ENCODE measurements around the gene WDPCP. TPM values are rescaled to one million over a fixed set of nuclear protein-coding genes. Genes with fewer than 3 reads are reported as not detected.
"Not testable (repeated sequence)": the region's sequence is repeated elsewhere in the genome, so short reads cannot be mapped to it uniquely, and the experiment has no call there.

The WDPCP gene
- polyA plus RNA-seq, 1 donor: 4.8 TPM

DNA sequence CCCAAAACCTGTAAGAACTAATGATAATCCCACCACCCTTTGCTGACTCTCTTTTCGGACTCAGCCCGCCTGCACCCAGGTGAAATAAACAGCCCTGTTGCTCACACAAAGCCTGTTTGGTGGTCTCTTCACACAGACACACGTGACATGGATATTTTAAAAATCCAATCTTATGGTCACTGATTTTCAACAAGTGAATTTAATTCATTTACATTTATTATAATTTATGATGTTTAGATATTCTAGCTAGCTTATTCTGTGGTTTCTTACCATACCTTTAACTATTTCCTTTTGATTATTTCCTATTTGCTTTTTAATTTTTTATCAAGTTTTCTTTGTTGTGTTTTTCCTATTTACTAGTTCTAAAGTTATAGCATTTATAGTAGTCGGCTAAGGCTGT lies 301.8 kb downstream of the WDPCP start:
- not testable (repeated sequence) for H3K9me3 ChIP-seq (ENCODE audit: control insufficient read depth, low read depth, low read length); H3K27ac ChIP-seq (ENCODE audit: low read length); H3K36me3 ChIP-seq (ENCODE audit: control insufficient read depth, insufficient read depth, low read length); DNase-seq; H3K4me1 ChIP-seq (ENCODE audit: control insufficient read depth, insufficient read depth, low read length); H3K27me3 ChIP-seq (ENCODE audit: control insufficient read depth, insufficient read depth, low read length); H3K4me3 ChIP-seq (ENCODE audit: low read length)
- no CpG with 5 or more reads among the region's 4 CpGs for WGBS (ENCODE audit: insufficient coverage, low lambda C conversion rate)

DNA sequence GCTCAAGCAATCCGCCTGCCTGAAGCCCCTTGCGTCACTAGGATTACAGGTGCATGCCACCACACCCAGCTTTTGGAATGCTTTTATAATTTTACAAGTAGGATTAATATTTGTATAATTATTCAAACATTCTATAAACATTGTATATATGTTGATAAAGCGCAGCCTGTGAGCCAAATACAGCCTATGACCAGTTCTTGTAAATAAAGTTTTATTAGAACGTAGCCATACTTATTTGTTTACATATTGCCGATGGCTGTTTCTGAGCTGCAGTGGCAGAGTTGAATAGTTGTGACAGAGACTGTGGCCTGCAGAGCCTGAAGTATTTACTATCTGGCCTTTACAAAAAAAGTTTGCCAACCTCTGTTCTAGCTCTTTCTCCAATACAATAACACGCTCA lies 305.0 kb downstream of the WDPCP start:
- Histone ChIP-seq H3K36me3 (ENCODE audit: control insufficient read depth, insufficient read depth, low read length) (no peaks in the 10 kb centered on the region), H3K9me3 (ENCODE audit: control insufficient read depth, low read depth, low read length) (peaks cover 7% of the 10 kb centered on the region), H3K27ac (ENCODE audit: low read length) (no peak overlapping the region), H3K27me3 (ENCODE audit: control insufficient read depth, insufficient read depth, low read length) (no peaks in the 10 kb centered on the region), H3K4me1 (ENCODE audit: control insufficient read depth, insufficient read depth, low read length) (no peaks in the 10 kb centered on the region), H3K4me3 (ENCODE audit: low read length) (no peak overlapping the region)
- DNase-seq: no peak
- WGBS (ENCODE audit: insufficient coverage, low lambda C conversion rate): no CpG with 5 or more reads among the region's 6 CpGs

DNA sequence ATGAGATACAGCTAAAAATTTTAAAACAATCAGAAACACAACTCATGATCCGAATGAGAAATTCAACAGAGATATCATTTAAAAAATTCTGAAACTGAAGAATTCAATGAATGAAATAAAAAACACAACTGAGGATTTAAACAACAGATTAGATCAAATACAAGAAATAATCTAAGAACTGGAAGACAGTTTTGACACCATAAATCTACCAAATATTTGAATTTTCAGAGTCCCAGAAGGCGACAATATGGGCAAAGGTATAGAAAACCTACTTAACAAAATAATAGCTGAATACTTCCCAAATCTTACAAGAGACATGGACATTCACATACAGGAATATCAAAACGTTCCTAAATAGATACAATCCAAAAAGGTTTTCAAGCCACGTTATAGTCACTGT lies 315.7 kb downstream of the WDPCP start:
- DNase-seq: no peak
- Histone ChIP-seq H3K27ac (ENCODE audit: low read length) (no peak overlapping the region), H3K36me3 (ENCODE audit: control insufficient read depth, insufficient read depth, low read length) (no peaks in the 10 kb centered on the region), H3K27me3 (ENCODE audit: control insufficient read depth, insufficient read depth, low read length) (no peaks in the 10 kb centered on the region), H3K9me3 (ENCODE audit: control insufficient read depth, low read depth, low read length) (peaks cover 19% of the 10 kb centered on the region), H3K4me1 (ENCODE audit: control insufficient read depth, insufficient read depth, low read length) (no peaks in the 10 kb centered on the region), H3K4me3 (ENCODE audit: low read length) (no peak overlapping the region)
- 100% methylated on average over 3 of the region's 4 CpGs for WGBS (ENCODE audit: insufficient coverage, low lambda C conversion rate)

DNA sequence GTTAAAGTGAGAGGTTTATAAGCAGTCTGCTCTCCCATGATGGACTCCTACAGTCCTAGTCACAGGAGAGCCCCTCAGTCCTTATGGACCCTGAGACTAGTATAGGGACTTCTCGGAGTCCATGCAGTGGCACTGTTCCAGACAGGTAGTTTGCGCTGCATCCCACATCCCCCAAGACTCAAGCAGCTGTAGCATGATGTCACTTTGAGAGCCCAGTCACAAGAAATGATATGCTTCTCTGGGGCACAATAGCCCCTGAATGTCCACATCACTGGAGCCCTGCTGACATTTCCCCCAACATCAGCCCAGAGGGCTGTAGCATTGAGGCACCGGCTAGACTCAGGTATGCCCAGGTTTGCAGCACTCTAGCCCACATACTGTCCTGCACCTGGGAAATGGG lies 317.6 kb downstream of the WDPCP start:
- no peaks in the 10 kb centered on the region for H3K4me1 ChIP-seq (ENCODE audit: control insufficient read depth, insufficient read depth, low read length)
- DNase-seq: no peak
- no peaks in the 10 kb centered on the region for H3K27me3 ChIP-seq (ENCODE audit: control insufficient read depth, insufficient read depth, low read length)
- no peaks in the 10 kb centered on the region for H3K36me3 ChIP-seq (ENCODE audit: control insufficient read depth, insufficient read depth, low read length)
- no CpG with 5 or more reads among the region's 3 CpGs for whole genome bisulfite sequencing (ENCODE audit: insufficient coverage, low lambda C conversion rate)
- no peak overlapping the region for H3K4me3 ChIP-seq (ENCODE audit: low read length)
- no peak overlapping the region for H3K27ac ChIP-seq (ENCODE audit: low read length)
- peaks cover 20% of the 10 kb centered on the region for H3K9me3 ChIP-seq (ENCODE audit: control insufficient read depth, low read depth, low read length)

DNA sequence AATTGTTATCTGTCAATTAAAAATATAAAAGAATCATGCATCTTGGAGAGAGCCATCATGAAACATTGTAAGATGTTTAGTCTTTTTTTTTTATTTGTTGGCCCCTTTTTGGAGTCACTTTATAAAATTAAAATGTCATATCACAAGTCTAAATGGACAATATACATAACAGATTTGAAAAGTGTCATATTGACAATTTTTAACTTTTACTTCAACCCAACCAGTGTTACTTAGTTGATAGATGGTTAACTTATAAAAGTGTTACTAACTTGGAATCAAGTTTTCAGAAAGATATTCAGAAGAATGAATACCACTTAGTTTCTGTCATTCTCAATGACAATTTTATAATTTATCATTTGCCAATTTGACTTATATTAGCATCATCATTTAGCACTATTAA lies 319.3 kb downstream of the WDPCP start:
- peaks cover 14% of the 10 kb centered on the region for H3K9me3 ChIP-seq (ENCODE audit: control insufficient read depth, low read depth, low read length)
- H3K36me3 ChIP-seq (ENCODE audit: control insufficient read depth, insufficient read depth, low read length): no peaks in the 10 kb centered on the region
- no peaks in the 10 kb centered on the region for H3K4me1 ChIP-seq (ENCODE audit: control insufficient read depth, insufficient read depth, low read length)
- H3K4me3 ChIP-seq (ENCODE audit: low read length): no peak overlapping the region
- DNase-seq: no peak
- no peaks in the 10 kb centered on the region for H3K27me3 ChIP-seq (ENCODE audit: control insufficient read depth, insufficient read depth, low read length)
- no peak overlapping the region for H3K27ac ChIP-seq (ENCODE audit: low read length)

DNA sequence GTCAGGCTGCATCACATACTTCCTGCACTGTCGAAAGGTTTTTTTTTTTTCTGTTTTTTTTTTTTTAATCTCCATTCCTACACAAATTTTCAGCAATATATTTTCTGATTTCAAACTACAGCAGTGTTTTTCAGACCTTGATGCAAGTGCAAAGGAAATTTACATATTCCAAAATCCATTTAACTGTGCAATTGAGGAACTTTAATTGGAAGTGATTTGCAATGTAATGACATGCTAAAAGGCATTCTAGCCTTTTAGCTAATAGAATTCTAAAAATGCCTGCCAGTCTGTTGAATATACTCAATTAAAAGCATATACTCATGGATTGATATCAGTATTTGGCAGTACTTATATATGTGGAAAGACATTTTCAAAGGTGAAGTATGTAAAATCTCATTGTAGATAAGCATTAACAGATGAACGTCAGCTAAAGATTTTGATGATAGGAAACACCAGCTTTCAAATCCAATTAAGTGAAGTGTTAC lies 327.1 kb downstream of the WDPCP start:
- no peaks in the 10 kb centered on the region for H3K4me1 ChIP-seq (ENCODE audit: control insufficient read depth, insufficient read depth, low read length)
- no peaks in the 10 kb centered on the region for H3K27me3 ChIP-seq (ENCODE audit: control insufficient read depth, insufficient read depth, low read length)
- no peaks in the 10 kb centered on the region for H3K36me3 ChIP-seq (ENCODE audit: control insufficient read depth, insufficient read depth, low read length)
- no peak overlapping the region for H3K27ac ChIP-seq (ENCODE audit: low read length)
- no peak for DNase-seq
- WGBS (ENCODE audit: insufficient coverage, low lambda C conversion rate): 75% methylated on average over 1 of the region's 2 CpGs
- H3K9me3 ChIP-seq (ENCODE audit: control insufficient read depth, low read depth, low read length): no peaks in the 10 kb centered on the region
- H3K4me3 ChIP-seq (ENCODE audit: low read length): no peak overlapping the region

DNA sequence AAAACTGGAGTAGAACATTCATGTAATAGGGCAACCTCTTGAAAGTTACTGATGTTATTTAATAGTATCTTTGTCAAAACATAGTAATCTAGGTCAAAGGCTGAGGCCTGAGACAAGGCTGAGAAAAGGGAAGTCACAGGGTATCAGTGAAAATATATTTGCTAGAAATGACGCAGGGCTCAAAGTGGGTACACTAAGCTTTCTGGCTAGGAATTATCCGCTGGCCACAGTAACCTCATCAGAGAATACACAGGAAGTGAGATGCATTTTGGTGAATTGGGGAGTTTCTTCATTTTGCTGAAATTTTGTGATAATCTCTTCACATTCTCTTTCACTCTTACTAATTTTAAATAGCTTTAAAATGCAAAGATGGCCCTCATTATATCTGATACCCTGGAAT lies 330.8 kb downstream of the WDPCP start:
- WGBS (ENCODE audit: insufficient coverage, low lambda C conversion rate): no CpG with 5 or more reads among the region's 2 CpGs
- H3K27ac ChIP-seq (ENCODE audit: low read length): no peak overlapping the region
- no peaks in the 10 kb centered on the region for H3K9me3 ChIP-seq (ENCODE audit: control insufficient read depth, low read depth, low read length)
- H3K4me1 ChIP-seq (ENCODE audit: control insufficient read depth, insufficient read depth, low read length): no peaks in the 10 kb centered on the region
- no peaks in the 10 kb centered on the region for H3K36me3 ChIP-seq (ENCODE audit: control insufficient read depth, insufficient read depth, low read length)
- H3K4me3 ChIP-seq (ENCODE audit: low read length): no peak overlapping the region
- DNase-seq: no peak
- H3K27me3 ChIP-seq (ENCODE audit: control insufficient read depth, insufficient read depth, low read length): no peaks in the 10 kb centered on the region

DNA sequence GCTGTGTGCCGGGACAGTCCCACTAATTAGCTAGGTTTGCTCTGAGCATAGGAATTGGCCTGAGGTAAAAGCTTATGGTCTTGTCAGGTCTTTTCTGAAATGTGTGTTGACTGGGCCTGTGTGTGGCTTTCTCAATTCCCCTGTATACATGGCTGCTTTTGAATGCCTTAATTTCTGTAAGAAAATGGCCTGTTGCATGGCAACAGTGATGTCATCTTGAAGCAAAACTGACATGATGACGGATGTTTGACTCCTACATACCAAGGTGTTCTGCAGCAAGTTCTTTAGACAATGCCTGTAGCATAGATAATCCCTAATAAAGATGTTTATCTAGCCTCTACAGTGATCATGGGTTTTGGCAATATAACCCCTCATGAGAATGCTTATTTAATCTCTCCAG lies 339.1 kb downstream of the WDPCP start:
- DNase-seq: no peak

DNA sequence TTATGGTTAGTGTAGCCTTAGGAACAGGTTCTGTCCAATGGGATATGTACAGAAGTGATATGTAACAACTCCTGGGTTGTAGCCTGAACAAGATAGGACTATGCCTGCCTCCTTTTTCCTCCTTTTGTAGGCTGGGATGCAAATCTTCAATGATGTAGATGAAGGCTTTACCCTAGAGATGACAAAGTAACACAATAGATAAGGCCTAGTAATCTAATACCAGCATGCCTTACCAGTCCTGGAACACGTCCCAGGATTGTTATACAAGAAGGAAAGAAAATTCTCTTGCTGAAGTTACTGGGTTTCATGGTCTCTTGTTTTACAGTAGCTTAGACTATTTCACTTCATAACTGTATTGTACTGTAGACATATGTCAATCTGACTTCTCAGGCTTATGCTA lies 345.5 kb downstream of the WDPCP start:
- H3K27ac ChIP-seq (ENCODE audit: low read length): no peak overlapping the region
- H3K4me1 ChIP-seq (ENCODE audit: control insufficient read depth, insufficient read depth, low read length): no peaks in the 10 kb centered on the region
- no peak overlapping the region for H3K4me3 ChIP-seq (ENCODE audit: low read length)
- no CpG with 5 or more reads among the region's 1 CpG for WGBS (ENCODE audit: insufficient coverage, low lambda C conversion rate)
- no peaks in the 10 kb centered on the region for H3K9me3 ChIP-seq (ENCODE audit: control insufficient read depth, low read depth, low read length)
- no peak for DNase-seq
- no peaks in the 10 kb centered on the region for H3K27me3 ChIP-seq (ENCODE audit: control insufficient read depth, insufficient read depth, low read length)
- H3K36me3 ChIP-seq (ENCODE audit: control insufficient read depth, insufficient read depth, low read length): no peaks in the 10 kb centered on the region

More for the DNA sequence above, 339.1 kb downstream of the WDPCP start:
- no peaks in the 10 kb centered on the region for H3K4me1 ChIP-seq (ENCODE audit: control insufficient read depth, insufficient read depth, low read length)
- H3K36me3 ChIP-seq (ENCODE audit: control insufficient read depth, insufficient read depth, low read length): no peaks in the 10 kb centered on the region
- H3K4me3 ChIP-seq (ENCODE audit: low read length): no peak overlapping the region
- WGBS (ENCODE audit: insufficient coverage, low lambda C conversion rate): no CpG with 5 or more reads among the region's 2 CpGs
- no peaks in the 10 kb centered on the region for H3K27me3 ChIP-seq (ENCODE audit: control insufficient read depth, insufficient read depth, low read length)
- no peak overlapping the region for H3K27ac ChIP-seq (ENCODE audit: low read length)
- H3K9me3 ChIP-seq (ENCODE audit: control insufficient read depth, low read depth, low read length): no peaks in the 10 kb centered on the region

DNA sequence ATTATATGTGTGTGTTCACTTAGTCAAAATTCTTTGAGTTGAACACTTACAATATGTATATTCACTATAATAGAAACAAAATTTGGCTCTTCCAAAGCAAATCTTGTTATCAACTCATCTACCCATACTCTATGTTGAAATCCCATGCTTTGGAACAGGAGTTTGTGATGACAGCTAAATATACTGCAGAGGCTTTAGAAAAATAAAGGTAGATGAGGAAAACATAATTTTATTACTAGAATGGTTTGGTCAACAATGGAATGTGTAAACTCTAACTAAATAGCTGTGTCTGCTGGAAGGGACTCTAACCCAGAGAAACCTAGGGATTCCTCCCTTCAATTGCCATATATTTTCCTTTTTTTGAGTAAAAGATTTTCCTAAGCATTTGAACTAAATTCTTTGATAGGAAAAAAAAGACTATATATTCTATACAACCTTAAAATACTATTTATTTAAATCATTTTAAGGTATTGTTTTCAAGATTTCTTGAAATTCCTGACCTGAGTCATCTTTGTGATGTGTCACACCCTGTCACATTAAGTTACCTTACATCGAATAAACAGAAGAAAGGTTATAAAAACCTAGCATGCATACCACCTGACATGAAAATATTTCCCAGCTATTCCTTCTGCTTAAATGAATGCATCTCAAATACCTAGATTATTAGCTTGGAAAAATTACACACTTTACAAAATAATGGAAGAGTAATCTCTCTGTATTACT lies 362.2 kb downstream of the WDPCP start:
- Histone ChIP-seq H3K36me3 (ENCODE audit: control insufficient read depth, insufficient read depth, low read length) (no peaks in the 10 kb centered on the region), H3K4me3 (ENCODE audit: low read length) (no peak overlapping the region), H3K9me3 (ENCODE audit: control insufficient read depth, low read depth, low read length) (no peaks in the 10 kb centered on the region), H3K4me1 (ENCODE audit: control insufficient read depth, insufficient read depth, low read length) (no peaks in the 10 kb centered on the region), H3K27me3 (ENCODE audit: control insufficient read depth, insufficient read depth, low read length) (no peaks in the 10 kb centered on the region), H3K27ac (ENCODE audit: low read length) (no peak overlapping the region)
- 86% methylated on average over 1 of the region's 1 CpG for WGBS (ENCODE audit: insufficient coverage, low lambda C conversion rate)
- no peak for DNase-seq

DNA sequence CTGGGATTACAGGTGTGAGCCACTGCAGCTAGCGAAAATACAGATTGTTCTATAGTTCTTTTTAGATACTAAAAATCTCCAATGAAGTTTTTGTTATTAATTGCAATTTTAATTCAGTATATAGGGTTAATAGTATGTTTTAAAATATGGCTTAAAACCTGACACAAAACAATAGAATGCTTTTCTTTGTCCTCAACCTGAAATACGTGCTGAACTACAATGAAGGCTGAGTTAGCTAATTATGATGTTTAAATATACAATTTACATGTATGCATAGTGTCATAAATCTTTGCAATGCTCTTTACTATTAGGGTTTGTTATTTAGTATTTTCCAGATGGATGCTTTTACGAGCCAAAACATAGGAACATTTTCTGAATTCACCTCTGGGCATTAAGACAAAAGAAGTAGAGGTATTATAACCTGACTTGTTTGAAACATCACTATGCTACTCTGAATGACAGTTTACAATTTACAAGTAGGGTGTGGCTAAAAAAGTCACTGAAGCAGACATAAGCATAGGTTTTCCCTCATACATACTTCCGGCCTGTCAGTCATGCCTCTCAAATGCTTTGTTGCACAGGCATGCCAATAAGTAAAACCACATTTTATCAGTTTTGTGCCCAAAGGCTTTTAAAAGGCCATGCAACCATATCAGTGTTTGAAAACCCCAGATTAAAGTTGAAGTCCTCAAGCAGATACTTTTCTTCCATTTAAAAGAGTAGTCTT lies 369.3 kb downstream of the WDPCP start:
- Histone ChIP-seq H3K36me3 (ENCODE audit: control insufficient read depth, insufficient read depth, low read length) (no peaks in the 10 kb centered on the region), H3K9me3 (ENCODE audit: control insufficient read depth, low read depth, low read length) (no peaks in the 10 kb centered on the region), H3K27ac (ENCODE audit: low read length) (no peak overlapping the region), H3K4me3 (ENCODE audit: low read length) (no peak overlapping the region), H3K4me1 (ENCODE audit: control insufficient read depth, insufficient read depth, low read length) (no peaks in the 10 kb centered on the region), H3K27me3 (ENCODE audit: control insufficient read depth, insufficient read depth, low read length) (no peaks in the 10 kb centered on the region)
- no peak for DNase-seq
- WGBS (ENCODE audit: insufficient coverage, low lambda C conversion rate): 100% methylated on average over 1 of the region's 4 CpGs
